ENCODE data around the gene ESPN. TPM values are rescaled to one million over a fixed set of nuclear protein-coding genes. Genes with fewer than 3 reads are reported as not detected.

ESPN gene
- total and polyA plus RNA-seq, 10 of the 15 experiments (the other 5 are each of a cell fraction or from before 2014, with no cell fraction given), result 0.18 to 0.71 (median 0.59) TPM; not detected in 7

DNA sequence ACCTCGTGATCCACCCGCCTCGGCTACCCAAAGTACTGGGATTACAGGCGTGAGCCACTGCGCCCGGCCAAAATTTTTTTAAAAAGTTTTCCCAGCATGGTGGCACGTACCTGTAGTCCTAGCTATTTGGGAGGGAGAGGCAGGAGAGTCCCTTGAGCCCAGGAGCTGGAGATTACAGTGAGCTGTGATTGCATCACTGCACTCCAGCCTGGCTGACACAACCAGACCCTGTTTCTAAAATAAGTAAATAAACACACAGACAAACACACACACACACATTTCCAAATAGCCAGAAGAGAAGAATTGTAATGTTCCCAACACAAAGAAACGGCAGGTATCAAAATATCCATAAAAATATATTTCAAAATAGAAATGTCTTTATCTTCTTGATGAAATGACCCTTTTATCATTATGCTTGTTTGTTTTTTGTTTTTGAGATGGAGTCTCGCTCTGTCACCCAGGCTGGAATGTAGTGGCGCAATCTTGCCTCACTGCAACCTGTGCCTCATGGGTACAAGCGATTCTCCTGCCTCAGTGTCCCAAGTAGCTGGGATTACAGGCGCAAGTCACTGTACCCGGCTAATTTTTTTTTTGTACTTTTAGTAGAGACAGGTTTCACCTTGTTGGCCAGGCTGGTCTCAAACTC lies 14.2 kb upstream of the ESPN start:
- RAD21 ChIA-PET (ENCODE audit: unreplicated experiment), result interaction anchor here (1.3 kb wide), 1 partner anchor 62 kb away, joined by 3 read pairs; no protein-coding TSS in a partner anchor
- ATAC-seq, result no peak
- DNase-seq (ENCODE audit: low read depth, low spot score), result no peak
- peaks cover 12% of the 10 kb centered on the region for H3K4me1 ChIP-seq (ENCODE audit: control insufficient read depth, insufficient read depth, low read length)
- SMC1A ChIA-PET (ENCODE audit: uncharacterized antibody, unreplicated experiment), result no interaction called here
- in situ Hi-C loops (cut with MboI) (no loop called here), intact Hi-C loops (cut with micrococcal nuclease; ENCODE audit: unreplicated experiment) (no loop called here)
- H4K20me1 ChIP-seq (ENCODE audit: control insufficient read depth, insufficient read depth), result no peaks in the 10 kb centered on the region
- no TSS peak for BruUV-seq (replicated peaks)
- FAIRE-seq, result no peak
- no peak overlapping the region for H3K27ac ChIP-seq (ENCODE audit: control insufficient read depth, insufficient read depth)
- TF ChIP-seq SP1 (IDR thresholded peaks at IDR 0.05; ENCODE audit: low read depth, low read length) (no peak), JUND (IDR thresholded peaks at IDR 0.05; ENCODE audit: low read depth, low read length) (no peak), MYB (IDR thresholded peaks at IDR 0.05; ENCODE audit: borderline replicate concordance, low read depth, low read length) (no peak), TBL1XR1 (IDR thresholded peaks at IDR 0.05; ENCODE audit: low read depth, low read length) (no peak)
- TF ChIP-seq, protein P1, sequence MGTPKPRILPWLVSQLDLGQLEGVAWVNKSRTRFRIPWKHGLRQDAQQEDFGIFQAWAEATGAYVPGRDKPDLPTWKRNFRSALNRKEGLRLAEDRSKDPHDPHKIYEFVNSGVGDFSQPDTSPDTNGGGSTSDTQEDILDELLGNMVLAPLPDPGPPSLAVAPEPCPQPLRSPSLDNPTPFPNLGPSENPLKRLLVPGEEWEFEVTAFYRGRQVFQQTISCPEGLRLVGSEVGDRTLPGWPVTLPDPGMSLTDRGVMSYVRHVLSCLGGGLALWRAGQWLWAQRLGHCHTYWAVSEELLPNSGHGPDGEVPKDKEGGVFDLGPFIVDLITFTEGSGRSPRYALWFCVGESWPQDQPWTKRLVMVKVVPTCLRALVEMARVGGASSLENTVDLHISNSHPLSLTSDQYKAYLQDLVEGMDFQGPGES (IDR thresholded peaks at IDR 0.05), result no peak
- H3K4me3 ChIP-seq, result no peak overlapping the region
- no peaks in the 10 kb centered on the region for H3K9me3 ChIP-seq (replicated peaks; ENCODE audit: control insufficient read depth, insufficient read depth, low read length)
- H3K9ac ChIP-seq (ENCODE audit: control insufficient read depth, insufficient read depth, low read length), result no peak overlapping the region
- no peaks in the 10 kb centered on the region for H3K36me3 ChIP-seq (ENCODE audit: control insufficient read depth in 2 of 2, insufficient read depth in 2 of 2, low read length in 1 of 2)
- H3K27me3 ChIP-seq (replicated peaks in 1 of 2; ENCODE audit: control insufficient read depth in 2 of 2, insufficient read depth in 2 of 2, low read length in 1 of 2), result no peaks in the 10 kb centered on the region
- 60% methylated on average over 13 of the region's 13 CpGs for WGBS (ENCODE audit: insufficient coverage, insufficient replicate concordance, low lambda C conversion rate, missing lambda C conversion rate)
- no peak overlapping the region for H3K4me2 ChIP-seq (ENCODE audit: control insufficient read depth, insufficient read depth)
- H2AFZ ChIP-seq (ENCODE audit: control insufficient read depth, low read depth, low read length), result no peak overlapping the region
- POLR2A ChIA-PET, result no interaction called here
- CTCF ChIA-PET, result interaction anchor here (1.4 to 11.8 kb wide), 2 partner anchors 29 to 62 kb away, joined by 4 to 86 read pairs; no protein-coding TSS in a partner anchor
- no peaks in the 10 kb centered on the region for H3K79me2 ChIP-seq (ENCODE audit: control insufficient read depth, insufficient read depth, low read length)

DNA sequence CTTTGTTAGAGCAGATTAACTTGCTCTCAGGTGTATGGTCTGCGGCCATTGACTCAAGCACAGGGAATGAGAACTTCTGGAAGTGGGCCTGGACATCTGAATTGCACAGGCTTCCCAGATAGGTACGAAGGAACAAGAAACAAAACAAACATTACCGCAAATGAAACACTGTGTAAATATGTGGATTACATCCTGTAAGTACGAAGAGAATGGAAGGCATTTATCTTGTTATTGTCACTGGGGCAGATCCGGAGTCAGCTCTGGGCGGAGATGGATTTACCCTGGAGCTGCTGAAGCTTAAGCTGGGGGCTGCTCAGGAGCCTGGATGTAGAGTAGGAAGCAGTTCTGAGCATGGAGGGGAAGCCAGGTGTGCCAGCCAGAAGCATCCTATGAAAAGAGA lies 11.7 kb upstream of the ESPN start:
- FAIRE-seq (no peak), ATAC-seq (no peak), DNase-seq (ENCODE audit: low read depth, low spot score) (no peak)
- no peak overlapping the region for H3K4me2 ChIP-seq (ENCODE audit: control insufficient read depth, insufficient read depth)
- RAD21 ChIA-PET (ENCODE audit: unreplicated experiment), result no interaction called here
- H3K4me3 ChIP-seq, result no peak overlapping the region
- in situ Hi-C loops (cut with MboI) (no loop called here), intact Hi-C loops (cut with micrococcal nuclease; ENCODE audit: unreplicated experiment) (no loop called here)
- H3K27me3 ChIP-seq (replicated peaks in 1 of 2; ENCODE audit: control insufficient read depth in 2 of 2, insufficient read depth in 2 of 2, low read length in 1 of 2), result no peaks in the 10 kb centered on the region; a peak in 1 of 4 replicates
- no peak overlapping the region for H3K9ac ChIP-seq (ENCODE audit: control insufficient read depth, insufficient read depth, low read length)
- H3K79me2 ChIP-seq (ENCODE audit: control insufficient read depth, insufficient read depth, low read length), result no peaks in the 10 kb centered on the region
- POLR2A ChIA-PET, result interaction anchor here (0.6 to 1.8 kb wide), 2 partner anchors 52 to 95 kb away, joined by 4 read pairs; no protein-coding TSS in a partner anchor
- no peak overlapping the region for H2AFZ ChIP-seq (ENCODE audit: control insufficient read depth, low read depth, low read length)
- H4K20me1 ChIP-seq (ENCODE audit: control insufficient read depth, insufficient read depth), result no peaks in the 10 kb centered on the region
- TF ChIP-seq ZNF384 (IDR thresholded peaks at IDR 0.05; ENCODE audit: borderline replicate concordance, low read depth, low read length) (no peak), BACH1 (IDR thresholded peaks at IDR 0.05; ENCODE audit: borderline replicate concordance) (no peak)
- H3K9me3 ChIP-seq (replicated peaks; ENCODE audit: control insufficient read depth, insufficient read depth, low read length), result no peaks in the 10 kb centered on the region
- BruUV-seq (replicated peaks), result no TSS peak
- no peak overlapping the region for H3K27ac ChIP-seq (ENCODE audit: control insufficient read depth, insufficient read depth)
- no peaks in the 10 kb centered on the region for H3K36me3 ChIP-seq (ENCODE audit: control insufficient read depth in 2 of 2, insufficient read depth in 2 of 2, low read length in 1 of 2)
- SMC1A ChIA-PET (ENCODE audit: uncharacterized antibody, unreplicated experiment), result interaction anchor here (1.0 to 1.9 kb wide), 2 partner anchors 11 to 37 kb away, joined by 3 to 5 read pairs; no protein-coding TSS in a partner anchor
- CTCF ChIA-PET, result interaction anchor here (1.2 to 11.8 kb wide), 6 partner anchors 10 to 174 kb away, joined by 3 to 86 read pairs (median 10); no protein-coding TSS in a partner anchor
- H3K4me1 ChIP-seq (ENCODE audit: control insufficient read depth, insufficient read depth, low read length), result peaks cover 13% of the 10 kb centered on the region
- 74% methylated on average over 6 of the region's 6 CpGs for WGBS (ENCODE audit: insufficient coverage, insufficient replicate concordance, low lambda C conversion rate, missing lambda C conversion rate)

Measured in GM12878 (cell line).